Stimulated activated CD4-positive, alpha-beta T cell treated with anti-CD3 and anti-CD28 coated beads, Interleukin-4, amount 100 ng/mL, for 24 hours (primary cell): ENCODE measurements around the gene DNAJB6.

Source experiments
- DNase-seq: peaks from one replicate; pipeline ENCODE4 v3.0.0-alpha.2; 2020

Gene DNAJB6

GRCh38 chr7:157371296-157371695, 34.5 kb downstream of the DNAJB6 start:
- no peak for DNase-seq

- DNase-seq, result no peak
These were observed 35.8 kb downstream of the DNAJB6 start for GRCh38 chr7:157372300-157373232.

GRCh38 chr7:157373493-157373892, 36.7 kb downstream of the DNAJB6 start:
- no peak for DNase-seq

DNA sequence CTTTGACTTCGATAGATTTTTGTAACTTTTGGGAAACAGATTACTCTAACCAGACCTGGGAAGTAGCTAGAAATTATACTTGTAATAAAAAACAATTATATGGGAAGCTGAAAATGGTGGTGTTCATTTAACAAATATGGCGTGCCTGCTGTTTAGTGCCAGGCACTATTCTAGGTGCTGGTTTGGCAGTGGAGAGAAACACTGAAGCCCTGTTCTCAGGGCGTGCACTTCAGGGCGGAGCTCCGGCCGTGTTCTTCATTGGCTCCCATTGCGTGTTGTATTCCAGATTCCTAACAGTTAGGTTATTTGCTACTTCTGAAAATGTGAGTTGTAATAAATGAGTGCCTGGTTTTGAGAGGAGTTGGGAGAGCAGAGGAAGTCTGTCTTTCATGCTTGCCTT, 38.6 kb downstream of the DNAJB6 start:
- no peak for DNase-seq

- DNase-seq, result no peak
These were observed 40.8 kb downstream of the DNAJB6 start for GRCh38 chr7:157377436-157378124.

- DNase-seq, result no peak
These were observed 41.6 kb downstream of the DNAJB6 start for GRCh38 chr7:157378390-157378789.

DNA sequence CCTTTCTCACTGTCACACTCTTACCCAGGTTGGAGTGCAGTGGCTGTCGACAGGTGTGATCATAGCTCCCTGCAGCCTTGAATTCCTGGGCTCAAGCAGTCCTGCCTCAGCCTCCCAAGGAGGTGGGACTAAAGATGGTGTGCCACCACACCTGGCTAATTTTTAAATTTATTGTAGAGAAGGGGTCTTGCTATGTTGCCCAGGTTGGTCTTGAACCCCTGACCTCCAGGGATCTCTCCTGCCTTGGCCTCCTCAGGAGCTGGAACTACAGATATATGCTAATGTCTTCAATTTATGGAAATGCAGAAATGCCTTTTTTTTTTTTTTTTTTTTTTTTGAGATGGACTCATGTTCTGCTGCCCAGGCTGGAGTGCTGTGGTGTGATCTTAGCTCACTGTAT, 42.7 kb downstream of the DNAJB6 start:
- DNase-seq, result no peak

GRCh38 chr7:157380416-157380815, 43.6 kb downstream of the DNAJB6 start:
- DNase-seq, result no peak

- no peak for DNase-seq
These were observed 47.1 kb downstream of the DNAJB6 start for GRCh38 chr7:157383868-157384267.

DNA sequence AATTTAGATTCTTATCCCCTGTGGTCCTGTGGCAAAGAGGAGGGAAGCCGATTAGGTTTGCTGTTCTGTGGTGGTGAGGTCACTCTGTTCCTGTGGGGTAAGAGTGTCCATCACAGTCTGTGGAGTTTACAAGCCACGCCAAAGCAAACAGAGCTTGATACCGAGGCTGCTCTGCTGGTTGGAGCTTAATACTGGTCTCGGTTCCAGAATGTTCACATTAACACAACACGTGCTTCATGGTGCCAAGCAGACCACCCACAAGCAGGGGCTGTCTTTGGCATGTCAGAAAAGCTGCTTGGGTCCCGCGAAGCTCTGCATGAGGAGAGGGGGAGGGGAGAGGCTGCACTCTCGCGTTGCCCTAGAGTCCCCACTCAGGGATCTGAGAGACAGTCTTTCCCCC, 47.5 kb downstream of the DNAJB6 start:
- DNase-seq, result no peak

DNA sequence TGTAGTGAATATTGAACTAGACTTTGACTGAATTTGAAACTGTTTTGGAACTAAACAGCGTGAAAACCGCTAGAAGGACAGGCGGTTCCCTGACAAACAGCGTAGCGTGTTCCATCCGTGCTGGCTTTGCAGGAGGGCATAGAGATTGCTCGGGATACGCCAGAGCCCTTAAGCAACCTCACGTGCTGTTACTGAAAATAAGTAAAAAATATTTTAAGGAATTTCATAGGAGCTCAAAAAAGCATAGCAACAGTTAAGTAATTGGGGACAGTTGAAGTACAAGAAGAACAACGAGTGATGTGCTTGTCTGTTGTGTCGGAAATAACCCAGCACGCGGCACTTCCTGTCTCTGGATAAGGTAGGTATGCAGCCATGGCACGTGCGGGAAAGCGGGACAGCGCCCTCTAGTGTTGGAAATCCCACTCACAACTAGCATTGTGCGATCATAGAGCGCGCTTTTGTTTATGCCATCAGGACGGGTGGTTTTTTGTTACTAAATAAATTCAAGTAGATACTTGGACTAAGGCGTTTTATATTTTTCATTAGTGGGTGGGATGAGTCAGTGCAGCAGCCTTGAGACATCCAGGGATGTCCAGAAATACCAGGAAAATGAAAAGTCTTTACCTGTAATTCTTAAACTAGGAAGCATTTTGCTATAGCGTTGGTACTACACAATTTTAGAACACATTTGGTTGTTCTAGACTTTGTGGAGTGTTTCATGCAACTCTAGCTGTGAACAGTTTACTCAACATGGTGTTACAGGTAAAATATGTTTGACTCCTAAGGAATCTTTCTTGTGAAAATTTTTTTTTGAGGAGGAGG, 50.4 kb downstream of the DNAJB6 start:
- peak; percentile 90 for DNase-seq

- DNase-seq, result no peak
These were observed 51.5 kb downstream of the DNAJB6 start for GRCh38 chr7:157388301-157388700.

- DNase-seq, result peak; percentile 16
These were observed 53.3 kb downstream of the DNAJB6 start for GRCh38 chr7:157389951-157390730.

- no peak for DNase-seq
These were observed 54.4 kb downstream of the DNAJB6 start for GRCh38 chr7:157391036-157391710.

DNA sequence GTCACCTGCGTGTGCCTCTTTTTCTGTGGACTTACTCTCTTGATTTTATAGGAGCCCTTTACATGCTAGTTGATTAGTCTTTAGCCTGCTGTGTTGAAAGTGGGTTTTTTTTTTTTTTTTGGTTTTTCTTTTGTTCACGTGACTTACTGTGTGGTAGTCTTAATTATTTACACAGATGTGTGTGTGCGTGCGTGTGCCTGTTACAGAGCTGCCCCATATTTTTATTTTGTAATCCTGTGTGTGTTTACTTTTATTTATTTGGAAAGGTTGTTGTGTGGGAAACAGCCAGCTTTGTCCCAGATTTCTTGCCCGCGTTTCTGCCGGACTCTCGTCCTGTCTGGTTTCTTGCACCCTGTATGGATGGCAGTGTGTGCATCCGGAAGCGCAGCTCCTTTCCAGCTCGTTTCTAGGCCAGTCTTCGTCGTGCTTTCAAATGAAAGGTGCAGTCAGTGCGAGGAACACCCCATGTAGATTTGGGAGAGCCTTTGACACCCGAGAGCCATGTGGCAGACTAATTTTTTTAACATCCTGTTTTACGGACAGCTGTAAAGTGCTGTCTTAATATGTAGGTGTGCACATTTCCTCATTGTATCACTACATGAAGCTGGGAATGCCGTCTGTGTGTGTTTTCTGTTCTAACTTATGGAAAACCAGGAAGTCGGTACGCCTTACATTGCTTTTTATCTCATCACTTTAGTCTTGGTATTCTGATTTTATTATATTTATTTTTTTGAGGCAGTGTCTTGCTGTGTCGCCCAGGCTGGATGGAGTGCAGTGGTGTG, 55.6 kb downstream of the DNAJB6 start:
- no peak for DNase-seq

DNA sequence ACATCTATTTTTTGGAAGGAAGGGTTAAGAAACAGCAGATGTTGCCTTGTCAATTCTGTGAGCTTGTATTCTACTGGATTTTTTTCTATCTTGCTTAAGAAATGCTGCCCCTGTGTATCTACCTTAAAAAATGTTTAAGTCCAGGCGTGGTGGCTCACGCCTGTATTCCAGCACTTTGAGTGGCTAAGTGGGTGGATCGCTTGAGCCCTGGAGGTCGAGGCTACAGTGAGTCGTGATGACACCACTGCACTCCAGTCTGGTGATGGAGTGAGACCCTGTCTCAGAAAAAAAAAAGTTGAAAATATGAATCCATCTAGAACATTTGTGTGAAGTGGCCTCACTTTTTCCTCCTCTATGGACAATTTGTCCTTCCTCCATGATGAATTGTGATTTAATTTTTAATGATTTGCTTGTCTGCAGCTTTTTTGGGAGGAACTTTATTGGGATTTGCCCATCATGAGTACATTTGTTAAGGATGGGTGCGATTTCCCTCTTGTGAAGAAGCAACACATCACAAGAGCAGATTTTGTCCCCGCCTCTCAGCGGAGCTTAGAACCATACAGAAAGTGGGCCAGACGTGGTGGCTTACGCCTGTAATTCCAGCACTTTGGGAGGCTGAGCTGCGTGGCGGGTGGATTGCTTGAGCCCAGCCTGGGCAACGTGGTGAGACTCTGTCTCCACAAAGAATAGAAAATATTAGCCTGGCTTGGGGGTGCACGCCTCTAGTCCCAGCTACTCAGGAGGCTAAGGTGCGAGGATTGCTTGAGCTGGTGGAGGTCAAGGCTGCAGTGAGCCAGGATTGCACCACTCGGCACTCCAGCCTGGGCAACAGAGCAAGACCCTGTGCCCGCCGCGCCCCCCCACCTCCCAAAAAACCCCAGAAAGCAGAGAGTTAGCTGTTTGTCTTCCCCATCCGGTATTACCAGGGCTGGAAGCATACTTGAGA, 57.7 kb downstream of the DNAJB6 start:
- no peak for DNase-seq

GRCh38 chr7:157395206-157395605, 58.4 kb downstream of the DNAJB6 start:
- DNase-seq, result no peak

GRCh38 chr7:157396316-157397035, 59.7 kb downstream of the DNAJB6 start:
- no peak for DNase-seq
